ENCODE measurements around the gene PEX14.

DNA sequence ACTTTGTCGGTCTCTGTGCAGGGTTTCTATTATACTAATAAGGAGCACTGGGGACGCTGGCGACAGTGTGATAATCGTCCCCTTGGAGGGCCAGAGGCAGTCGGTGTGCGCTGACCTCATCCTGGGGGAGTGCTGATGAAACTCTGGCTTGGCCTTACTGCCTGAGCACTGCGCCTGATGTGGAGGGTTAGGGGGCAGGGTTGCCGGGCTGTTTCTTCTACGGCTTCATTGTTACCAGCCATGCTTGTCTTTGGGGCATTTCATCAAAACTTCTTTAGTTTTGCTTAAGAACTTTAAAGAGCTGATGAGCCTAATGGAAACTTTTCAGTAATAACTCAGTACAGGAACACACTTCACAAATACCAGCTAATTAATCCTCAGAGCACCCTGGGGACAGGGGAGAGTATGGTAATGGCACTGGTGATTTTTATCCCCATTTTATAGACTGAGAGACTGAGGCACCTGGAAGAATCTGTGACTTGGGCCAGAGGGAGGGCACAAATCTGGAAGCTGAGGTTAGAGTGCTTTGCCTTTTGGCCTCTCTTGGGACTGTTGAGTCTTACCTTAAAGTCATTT is 81.8 kb downstream of the PEX14 start:
- TF ChIP-seq, protein P1, sequence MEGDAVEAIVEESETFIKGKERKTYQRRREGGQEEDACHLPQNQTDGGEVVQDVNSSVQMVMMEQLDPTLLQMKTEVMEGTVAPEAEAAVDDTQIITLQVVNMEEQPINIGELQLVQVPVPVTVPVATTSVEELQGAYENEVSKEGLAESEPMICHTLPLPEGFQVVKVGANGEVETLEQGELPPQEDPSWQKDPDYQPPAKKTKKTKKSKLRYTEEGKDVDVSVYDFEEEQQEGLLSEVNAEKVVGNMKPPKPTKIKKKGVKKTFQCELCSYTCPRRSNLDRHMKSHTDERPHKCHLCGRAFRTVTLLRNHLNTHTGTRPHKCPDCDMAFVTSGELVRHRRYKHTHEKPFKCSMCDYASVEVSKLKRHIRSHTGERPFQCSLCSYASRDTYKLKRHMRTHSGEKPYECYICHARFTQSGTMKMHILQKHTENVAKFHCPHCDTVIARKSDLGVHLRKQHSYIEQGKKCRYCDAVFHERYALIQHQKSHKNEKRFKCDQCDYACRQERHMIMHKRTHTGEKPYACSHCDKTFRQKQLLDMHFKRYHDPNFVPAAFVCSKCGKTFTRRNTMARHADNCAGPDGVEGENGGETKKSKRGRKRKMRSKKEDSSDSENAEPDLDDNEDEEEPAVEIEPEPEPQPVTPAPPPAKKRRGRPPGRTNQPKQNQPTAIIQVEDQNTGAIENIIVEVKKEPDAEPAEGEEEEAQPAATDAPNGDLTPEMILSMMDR (IDR thresholded peaks at IDR 0.05; ENCODE audit: low read length) = no peak
- TF ChIP-seq EZH2 (IDR thresholded peaks at IDR 0.05; ENCODE audit: borderline replicate concordance, low read length) = no peak
